Medulla oblongata (tissue), 1 donor: ENCODE results near the gene SLC4A4.

Experiments used
- DNase-seq: peaks from one replicate; pipeline ENCODE4 v3.0.0-alpha.2; 2015; ENCODE audit errors: extremely low spot score

The SLC4A4 gene

DNA sequence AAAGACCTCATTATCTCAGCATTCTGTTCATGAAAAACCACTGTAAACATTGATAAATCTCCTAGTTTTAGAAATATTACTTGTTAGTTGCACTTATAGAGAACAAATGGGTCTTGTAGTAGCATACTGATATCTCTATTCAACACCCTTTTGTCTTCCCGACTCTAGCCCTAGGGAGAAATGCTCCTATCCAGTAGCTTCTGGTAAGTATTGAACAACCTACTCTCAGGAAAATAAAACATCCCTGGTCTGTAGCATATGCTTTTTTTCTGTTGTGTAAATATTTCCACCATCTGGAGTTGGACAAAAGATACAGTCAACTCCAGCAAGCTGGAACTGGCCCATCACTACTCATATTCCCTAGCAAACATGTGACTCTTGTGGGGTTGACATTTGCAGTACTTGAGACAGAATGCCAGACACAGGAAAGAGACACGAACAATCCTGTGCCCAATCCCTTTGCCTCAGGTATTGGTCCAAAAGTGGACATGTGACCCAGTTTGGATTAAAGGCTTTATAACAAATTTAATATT, 256.8 kb downstream of the SLC4A4 start:
- DNase-seq: no peak

DNA sequence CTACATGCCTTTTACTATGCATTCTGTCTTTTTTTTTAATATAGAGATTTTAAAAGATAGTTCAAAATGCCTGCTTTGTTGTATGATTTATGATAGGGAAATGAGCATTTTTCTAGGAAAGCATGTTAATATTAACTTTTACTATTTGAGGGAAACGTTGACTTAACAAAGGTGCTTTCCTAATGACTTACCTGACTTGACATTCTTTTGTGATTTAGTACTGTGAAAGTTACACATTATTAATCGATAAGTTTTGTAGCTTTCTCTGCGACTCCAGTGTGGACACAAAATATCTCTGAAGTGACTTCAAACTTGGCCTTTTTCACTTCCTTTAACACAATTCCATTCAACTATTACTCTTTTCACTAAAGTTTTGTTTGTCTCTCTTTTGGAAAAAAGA, 260.8 kb downstream of the SLC4A4 start:
- no peak for DNase-seq

DNA sequence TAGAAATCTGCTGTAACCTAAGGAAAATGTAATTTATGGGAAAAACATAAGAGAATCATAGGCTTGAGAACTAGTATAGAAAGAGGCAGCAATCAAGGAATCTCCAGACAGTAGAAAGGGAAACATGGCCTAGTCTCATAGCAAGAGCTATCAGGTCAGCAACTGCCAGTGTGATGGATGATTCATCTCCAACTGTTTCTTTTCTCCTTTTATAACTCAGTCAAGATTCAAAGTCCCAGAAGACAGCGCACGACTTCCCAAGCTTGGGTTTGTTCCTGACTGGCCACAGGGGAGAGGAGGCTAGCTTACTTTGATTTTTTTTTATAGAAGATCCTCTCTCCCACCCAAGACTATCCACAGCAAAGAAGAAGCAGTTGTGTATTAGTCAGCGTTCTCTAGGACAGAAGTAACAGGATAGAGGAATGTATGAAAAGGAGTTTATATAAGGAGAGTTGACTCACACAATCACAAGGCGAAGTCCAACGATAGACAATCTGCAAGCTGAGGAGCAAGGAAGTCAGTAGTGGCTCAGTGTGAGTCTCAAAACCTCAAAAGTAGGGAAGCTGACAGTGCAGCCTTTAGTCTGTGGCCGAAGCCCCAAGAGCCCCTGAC, 263.6 kb downstream of the SLC4A4 start:
- DNase-seq: no peak

DNA sequence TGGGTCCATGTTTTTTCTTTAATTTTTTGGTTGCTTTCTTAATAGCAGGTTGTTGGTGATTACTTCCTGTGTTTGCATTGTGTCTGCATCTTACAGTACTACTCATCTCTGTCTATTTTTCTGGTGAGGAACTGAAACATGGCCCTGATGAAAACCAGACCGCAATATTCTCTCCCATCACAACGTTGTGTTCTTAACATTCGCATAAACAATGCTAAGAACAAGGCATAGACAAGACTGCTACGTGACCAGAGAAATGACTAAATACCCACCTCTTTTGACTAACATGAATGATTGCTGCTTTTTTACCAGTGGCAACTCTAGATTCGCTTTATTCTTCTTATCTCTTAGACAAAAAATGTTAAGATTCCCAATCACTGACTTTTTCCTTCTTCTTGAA, 266.0 kb downstream of the SLC4A4 start:
- no peak for DNase-seq

DNA sequence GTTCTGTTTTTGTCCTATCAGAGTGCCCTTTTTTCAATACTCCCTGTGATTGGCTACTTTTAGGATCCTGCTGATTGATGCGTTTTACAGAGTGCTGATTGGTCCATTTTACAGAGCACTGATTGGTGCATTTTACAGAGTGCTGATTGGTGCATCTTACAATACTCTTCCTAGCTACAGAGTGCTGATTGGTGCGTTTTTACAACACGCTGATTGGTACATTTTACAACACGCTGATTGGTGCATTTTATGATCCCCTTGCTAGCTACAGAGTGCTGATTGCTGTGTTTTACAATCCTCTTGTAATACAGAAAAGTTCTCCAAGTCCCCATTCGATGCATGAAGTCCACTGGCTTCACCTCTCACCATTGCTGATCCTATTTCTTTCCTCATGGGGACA, 268.3 kb downstream of the SLC4A4 start:
- DNase-seq: no peak

DNA sequence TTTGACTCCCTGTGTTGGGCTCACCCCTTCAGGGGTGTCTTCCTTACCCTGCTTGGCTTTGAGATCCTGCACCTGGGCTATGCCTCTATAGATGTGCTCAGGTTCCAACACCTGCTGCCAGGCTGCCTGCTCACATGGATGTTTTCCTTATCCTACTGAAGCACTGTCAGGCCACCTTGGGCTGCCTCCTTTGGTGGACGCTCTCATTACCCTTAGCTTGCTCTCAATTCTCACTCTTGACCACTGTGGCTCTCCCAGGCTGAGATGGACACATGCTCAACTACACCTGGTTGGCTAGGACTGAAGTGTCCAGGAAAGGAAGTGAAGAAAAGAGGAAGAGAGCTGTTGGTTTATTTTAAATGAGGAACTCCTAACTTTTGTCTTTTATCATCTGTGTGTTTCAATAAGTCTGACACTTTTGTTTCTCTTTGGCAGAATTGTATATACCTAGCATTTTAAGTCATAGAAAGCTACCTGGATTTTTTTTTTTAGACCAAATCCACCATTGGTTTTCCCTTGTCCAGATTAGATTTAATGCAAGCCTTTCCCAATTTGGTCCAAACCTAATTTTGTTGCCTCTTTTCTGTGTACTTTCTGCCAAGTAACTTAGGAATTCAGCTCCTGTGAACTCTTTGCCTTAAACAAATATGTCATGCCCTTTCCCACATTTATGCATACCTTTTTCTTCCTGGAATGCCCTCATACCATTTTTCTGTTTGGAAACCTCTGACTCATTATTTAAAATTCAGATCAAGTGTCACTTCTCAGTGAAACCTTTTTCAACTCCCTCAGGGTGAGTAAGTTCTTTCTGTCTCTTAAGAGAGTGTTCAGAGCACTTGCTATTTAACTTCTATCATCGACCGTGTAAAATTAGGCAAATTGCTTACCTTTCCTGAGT, 269.2 kb downstream of the SLC4A4 start:
- no peak for DNase-seq

DNA sequence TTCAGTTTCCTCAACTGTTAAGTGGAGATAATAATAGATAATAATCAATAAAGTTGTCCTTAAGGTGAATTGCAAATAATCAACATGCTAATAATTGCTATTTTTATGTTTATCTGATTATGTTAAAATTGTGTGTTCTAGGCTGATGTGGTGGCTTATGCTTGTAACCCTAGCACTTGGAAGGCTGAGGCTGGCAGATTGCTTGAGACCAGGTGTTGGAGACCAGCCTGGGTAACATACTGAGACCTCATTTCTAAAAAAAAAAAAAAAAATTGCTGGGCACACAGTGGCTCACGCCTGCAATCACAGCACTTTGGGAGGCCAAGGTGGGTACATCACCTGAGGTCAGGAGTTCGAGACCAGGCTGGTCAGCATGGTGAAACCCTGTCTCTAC, 269.9 kb downstream of the SLC4A4 start:
- DNase-seq: no peak

DNA sequence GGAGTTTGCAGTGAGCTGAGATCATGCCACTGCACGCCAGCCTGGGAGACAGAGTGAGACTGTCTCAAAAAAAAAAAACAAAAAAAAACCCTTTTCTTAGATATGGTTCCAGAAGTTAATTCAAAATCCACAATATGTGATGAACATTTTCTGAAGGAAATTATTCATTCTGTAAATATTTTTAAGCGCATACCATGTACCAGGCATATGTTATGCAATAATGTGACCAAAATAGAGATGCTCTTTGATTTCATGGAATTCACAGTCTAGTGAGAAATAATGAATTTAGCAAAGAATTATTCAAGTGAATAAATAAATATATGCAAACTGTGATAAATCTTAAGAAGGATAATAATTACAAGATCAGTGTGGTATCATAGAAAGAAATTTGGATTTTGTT, 270.3 kb downstream of the SLC4A4 start:
- DNase-seq: no peak

DNA sequence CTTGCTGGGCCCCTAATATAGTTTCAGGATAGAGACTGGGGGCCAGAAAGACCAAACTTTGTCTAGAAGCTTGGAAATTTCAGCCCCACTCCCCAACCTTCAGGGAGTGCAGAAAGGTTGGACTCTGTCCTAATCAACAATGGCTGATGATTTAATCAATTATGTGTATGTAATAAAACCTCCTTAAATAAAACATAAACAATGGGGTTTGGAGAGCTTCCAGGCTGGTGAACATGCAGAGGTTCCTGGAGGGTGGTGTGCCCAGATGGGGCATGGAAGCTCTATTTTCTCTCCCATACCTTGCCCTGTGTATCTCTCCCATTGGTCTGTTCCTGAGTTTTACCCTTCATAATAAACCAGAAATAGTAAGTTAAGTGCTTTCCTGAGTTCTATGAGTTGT, 270.8 kb downstream of the SLC4A4 start:
- DNase-seq: no peak

DNA sequence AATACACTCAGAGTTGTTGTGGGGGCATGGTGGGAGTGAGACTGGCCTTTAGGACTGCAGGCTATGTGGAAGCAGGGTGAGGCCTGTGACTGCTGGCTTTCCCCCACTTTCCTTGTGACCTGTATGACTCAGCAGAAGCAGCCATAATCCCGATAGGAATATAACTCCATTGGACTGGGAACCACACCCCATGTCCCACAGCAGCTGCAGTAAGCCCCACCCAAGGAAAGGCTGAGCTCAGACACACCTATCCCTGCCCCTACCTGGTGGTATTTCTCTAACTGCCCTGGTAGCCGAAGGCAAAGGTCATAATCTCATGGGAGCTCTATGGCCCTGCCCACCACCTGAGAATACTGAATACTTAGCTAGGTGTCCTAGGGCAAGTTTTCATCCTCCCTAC, 275.8 kb downstream of the SLC4A4 start:
- no peak for DNase-seq

DNA sequence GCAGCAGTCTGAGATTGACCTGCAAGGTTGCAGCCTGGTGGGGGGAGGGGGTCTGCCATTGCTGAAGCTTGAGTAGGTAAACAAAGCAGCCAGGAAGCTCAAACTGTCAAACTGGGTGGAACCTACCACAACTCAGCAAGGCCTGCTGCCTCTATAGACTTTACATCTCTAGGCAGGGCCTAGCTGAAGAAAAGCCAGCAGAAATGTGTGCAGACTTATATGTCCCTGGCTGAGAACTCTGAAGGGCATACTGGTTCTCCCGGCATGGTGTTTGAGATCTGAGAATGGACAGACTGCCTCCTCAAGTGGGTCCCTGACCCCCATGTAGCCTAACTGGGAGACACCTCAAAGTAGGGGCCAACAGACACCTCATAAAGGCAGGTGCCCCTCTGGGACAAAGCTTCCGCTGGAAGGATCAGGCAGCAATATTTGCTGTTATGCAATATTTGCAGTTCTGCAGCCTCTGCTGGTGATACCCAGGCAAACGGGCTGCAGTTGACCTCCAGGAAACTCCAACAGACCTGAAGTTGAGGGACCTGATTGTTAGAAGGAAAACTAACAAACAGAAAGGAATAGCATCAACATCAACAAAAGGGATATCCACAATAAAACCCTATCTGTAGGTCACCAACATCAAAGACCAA, 277.5 kb downstream of the SLC4A4 start:
- no peak for DNase-seq
